ENCODE results near the gene BLOC1S6.
A peak's percentile ranks its signal among the peaks of the same experiment; 100 is the strongest.

Gene BLOC1S6

GRCh38 chr15:45583731-45584639, 3.2 kb upstream of the BLOC1S6 start:
- no peaks in the 10 kb centered on the region for H3K27me3 Mint-ChIP-seq

GRCh38 chr15:45585069-45585791, 1.9 kb upstream of the BLOC1S6 start:
- H3K36me3 Mint-ChIP-seq = peaks cover 2% of the 10 kb centered on the region
- peak overlapping the region; percentile 99 for H3K4me3 Mint-ChIP-seq
- H3K27me3 Mint-ChIP-seq = no peaks in the 10 kb centered on the region
- H3K9me3 Mint-ChIP-seq = no peaks in the 10 kb centered on the region
- peak overlapping the region; percentile 12 for H3K27ac Mint-ChIP-seq
- H3K4me1 Mint-ChIP-seq = peaks cover 44% of the 10 kb centered on the region

More at GRCh38 chr15:45583731-45584639, 3.2 kb upstream of the BLOC1S6 start:
- H3K9me3 Mint-ChIP-seq = no peaks in the 10 kb centered on the region
- H3K4me3 Mint-ChIP-seq = no peak overlapping the region
- H3K4me1 Mint-ChIP-seq = peaks cover 35% of the 10 kb centered on the region
- H3K36me3 Mint-ChIP-seq = no peaks in the 10 kb centered on the region
- peak overlapping the region; percentile 12 for H3K27ac Mint-ChIP-seq

- peak overlapping the region; percentile 99 for H3K4me3 Mint-ChIP-seq
- peaks cover 48% of the 10 kb centered on the region for H3K4me1 Mint-ChIP-seq
- peak overlapping the region; percentile 100 for H3K27ac Mint-ChIP-seq
- H3K27me3 Mint-ChIP-seq = no peaks in the 10 kb centered on the region
- peaks cover 2% of the 10 kb centered on the region for H3K36me3 Mint-ChIP-seq
- no peaks in the 10 kb centered on the region for H3K9me3 Mint-ChIP-seq
Observed at GRCh38 chr15:45586125-45586524, 1.1 kb upstream of the BLOC1S6 start.

- Mint-ChIP-seq H3K27ac (peak overlapping the region; percentile 100), H3K4me1 (peaks cover 52% of the 10 kb centered on the region), H3K4me3 (peak overlapping the region; percentile 99), H3K36me3 (peaks cover 2% of the 10 kb centered on the region), H3K27me3 (no peaks in the 10 kb centered on the region), H3K9me3 (no peaks in the 10 kb centered on the region)
Observed at GRCh38 chr15:45586601-45587094, 531 bp upstream of the BLOC1S6 start.

GRCh38 chr15:45587863-45588170, 638 bp downstream of the BLOC1S6 start:
- peak overlapping the region; percentile 100 for H3K27ac Mint-ChIP-seq
- H3K4me1 Mint-ChIP-seq = peaks cover 61% of the 10 kb centered on the region
- no peaks in the 10 kb centered on the region for H3K9me3 Mint-ChIP-seq
- H3K27me3 Mint-ChIP-seq = no peaks in the 10 kb centered on the region
- H3K36me3 Mint-ChIP-seq = peaks cover 2% of the 10 kb centered on the region
- H3K4me3 Mint-ChIP-seq = peak overlapping the region; percentile 99

- H3K27me3 Mint-ChIP-seq = no peaks in the 10 kb centered on the region
- peaks cover 60% of the 10 kb centered on the region for H3K4me1 Mint-ChIP-seq
- peak overlapping the region; percentile 99 for H3K4me3 Mint-ChIP-seq
- peak overlapping the region; percentile 100 for H3K27ac Mint-ChIP-seq
- H3K9me3 Mint-ChIP-seq = no peaks in the 10 kb centered on the region
- peaks cover 2% of the 10 kb centered on the region for H3K36me3 Mint-ChIP-seq
Observed at GRCh38 chr15:45588219-45588875, 1.2 kb downstream of the BLOC1S6 start.

DNA sequence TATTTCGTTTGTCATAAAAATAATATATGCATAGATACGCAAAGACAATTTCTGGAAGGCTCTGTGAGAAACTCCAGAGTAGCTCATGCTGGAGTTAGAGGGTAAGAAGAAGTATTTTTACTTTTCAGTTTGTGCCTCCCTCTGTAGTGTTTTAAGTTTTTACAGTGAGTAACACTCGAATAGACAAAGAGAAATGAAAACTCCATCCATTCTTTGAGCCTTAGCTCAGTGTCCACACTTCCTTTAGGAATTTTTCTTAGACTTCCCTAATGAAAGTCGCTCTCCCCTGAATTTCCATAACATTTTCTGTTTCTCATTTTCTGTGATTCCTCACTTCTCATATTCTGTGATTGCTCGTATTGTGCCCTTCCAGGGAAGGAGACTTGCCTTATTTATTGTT, 2.1 kb downstream of the BLOC1S6 start:
- H3K27me3 Mint-ChIP-seq = no peaks in the 10 kb centered on the region
- no peak overlapping the region for H3K27ac Mint-ChIP-seq
- H3K4me3 Mint-ChIP-seq = peak overlapping the region; percentile 99
- peaks cover 60% of the 10 kb centered on the region for H3K4me1 Mint-ChIP-seq
- H3K36me3 Mint-ChIP-seq = peaks cover 3% of the 10 kb centered on the region
- no peaks in the 10 kb centered on the region for H3K9me3 Mint-ChIP-seq

DNA sequence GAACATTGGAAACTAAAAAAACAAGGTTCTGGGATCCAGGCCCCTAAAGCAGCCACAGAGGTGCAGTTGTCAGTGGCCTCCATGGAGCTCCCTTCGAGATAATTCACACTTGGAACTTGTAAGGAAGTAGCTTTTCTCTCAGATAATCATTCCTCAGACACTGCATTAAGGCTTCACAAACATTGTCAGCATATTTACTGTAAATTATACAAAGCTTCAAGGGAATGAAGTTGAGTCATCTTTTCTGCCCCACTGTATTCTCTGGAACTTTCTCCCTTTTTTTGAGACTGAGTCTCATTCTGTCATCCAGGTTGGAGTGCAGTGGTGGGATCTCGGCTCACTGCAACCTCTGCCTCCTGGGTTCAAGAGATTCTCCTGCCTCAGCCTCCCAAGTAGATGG, 7.1 kb downstream of the BLOC1S6 start:
- Mint-ChIP-seq H3K27me3 (no peaks in the 10 kb centered on the region), H3K27ac (no peak overlapping the region), H3K4me3 (no peak overlapping the region), H3K9me3 (no peaks in the 10 kb centered on the region), H3K36me3 (peaks cover 12% of the 10 kb centered on the region), H3K4me1 (peaks cover 33% of the 10 kb centered on the region)

DNA sequence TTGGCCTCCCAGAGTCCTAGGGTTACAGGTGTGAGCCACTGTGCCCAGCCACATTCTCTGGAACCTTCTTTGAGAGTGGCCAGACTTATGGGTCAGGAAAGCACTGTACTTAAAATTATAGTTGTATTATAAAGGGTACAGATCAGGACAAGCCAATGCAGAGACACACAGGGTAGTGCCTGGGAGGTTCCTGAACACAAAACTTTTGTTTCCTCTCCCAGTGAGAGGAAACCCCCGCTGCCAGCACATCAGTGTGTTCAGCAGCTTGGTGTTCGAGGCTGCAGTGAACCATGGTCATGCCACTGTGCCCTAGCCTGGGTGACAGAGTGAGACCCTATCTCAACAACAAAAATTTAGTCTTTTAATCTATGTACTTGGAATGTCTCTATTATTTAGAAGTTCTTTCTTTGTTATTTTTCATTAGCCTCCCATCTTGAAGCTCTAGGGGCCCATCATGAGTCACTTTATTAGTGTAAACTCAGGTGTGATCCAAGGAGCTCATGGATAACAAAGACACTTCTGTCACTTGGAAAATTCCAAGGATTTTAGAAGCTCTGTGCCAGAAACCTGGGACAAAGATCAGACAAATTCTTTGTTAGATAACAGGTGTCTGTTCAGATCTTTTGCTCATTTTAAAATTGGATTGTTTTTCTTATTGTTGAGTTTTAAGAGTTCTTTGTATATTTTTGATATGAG, 7.8 kb downstream of the BLOC1S6 start:
- Mint-ChIP-seq H3K4me3 (no peak overlapping the region), H3K36me3 (peaks cover 10% of the 10 kb centered on the region), H3K27ac (no peak overlapping the region), H3K4me1 (peaks cover 29% of the 10 kb centered on the region), H3K27me3 (no peaks in the 10 kb centered on the region), H3K9me3 (no peaks in the 10 kb centered on the region)

GRCh38 chr15:45603881-45604280, 16.7 kb downstream of the BLOC1S6 start:
- Mint-ChIP-seq H3K9me3 (no peaks in the 10 kb centered on the region), H3K27ac (peak overlapping the region; percentile 51), H3K27me3 (no peaks in the 10 kb centered on the region), H3K4me1 (peaks cover 12% of the 10 kb centered on the region), H3K4me3 (no peak overlapping the region), H3K36me3 (peaks cover 1% of the 10 kb centered on the region)

DNA sequence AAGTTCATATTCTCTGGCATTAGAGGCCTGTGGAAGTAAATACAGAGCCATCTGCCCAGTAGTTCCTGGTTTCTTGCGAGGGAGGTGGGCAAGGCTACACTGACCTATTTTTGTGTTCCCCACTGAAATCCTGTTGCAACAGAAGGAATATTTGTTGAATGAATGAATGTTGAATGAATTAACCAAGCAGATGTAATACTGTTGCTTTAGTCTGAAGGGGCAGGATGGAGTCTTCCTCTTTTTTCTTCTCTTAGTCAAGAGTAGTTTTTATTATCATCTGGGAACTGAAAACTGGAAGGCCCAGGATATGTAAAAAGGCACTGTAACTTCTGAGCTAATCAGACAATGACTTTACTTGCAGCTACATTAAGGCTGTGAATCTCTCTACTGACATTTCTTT, 17.1 kb downstream of the BLOC1S6 start:
- H3K9me3 Mint-ChIP-seq = no peaks in the 10 kb centered on the region
- H3K27ac Mint-ChIP-seq = peak overlapping the region; percentile 19
- H3K4me3 Mint-ChIP-seq = no peak overlapping the region
- peaks cover 1% of the 10 kb centered on the region for H3K36me3 Mint-ChIP-seq
- peaks cover 12% of the 10 kb centered on the region for H3K4me1 Mint-ChIP-seq
- no peaks in the 10 kb centered on the region for H3K27me3 Mint-ChIP-seq

GRCh38 chr15:45606413-45606812, 19.2 kb downstream of the BLOC1S6 start:
- no peaks in the 10 kb centered on the region for H3K27me3 Mint-ChIP-seq
- peaks cover 1% of the 10 kb centered on the region for H3K36me3 Mint-ChIP-seq
- H3K4me3 Mint-ChIP-seq = no peak overlapping the region
- no peaks in the 10 kb centered on the region for H3K9me3 Mint-ChIP-seq
- H3K27ac Mint-ChIP-seq = no peak overlapping the region
- H3K4me1 Mint-ChIP-seq = peaks cover 7% of the 10 kb centered on the region

- Mint-ChIP-seq H3K36me3 (peaks cover 1% of the 10 kb centered on the region), H3K4me1 (peaks cover 3% of the 10 kb centered on the region), H3K4me3 (no peak overlapping the region), H3K9me3 (no peaks in the 10 kb centered on the region), H3K27me3 (no peaks in the 10 kb centered on the region), H3K27ac (no peak overlapping the region)
Observed at GRCh38 chr15:45606841-45607240, 19.7 kb downstream of the BLOC1S6 start.

DNA sequence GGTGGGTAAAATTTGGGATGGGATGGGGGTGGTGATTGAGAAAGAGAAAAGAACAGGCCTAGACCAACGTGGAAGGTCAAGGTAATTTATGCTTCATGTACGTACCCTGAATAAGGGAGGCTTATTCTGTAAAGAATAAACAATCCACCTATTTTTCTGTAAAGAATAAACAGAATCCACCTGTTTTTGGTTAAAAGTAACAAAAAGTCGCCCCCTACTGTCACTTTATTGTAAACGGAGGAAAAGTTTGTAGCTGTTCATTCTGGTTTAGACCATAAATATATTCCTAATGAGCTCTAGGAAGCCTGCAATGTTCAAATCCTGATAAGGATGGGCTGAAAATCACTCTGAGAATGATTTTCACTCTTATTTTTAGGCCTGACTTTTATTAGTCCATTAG, 24.1 kb downstream of the BLOC1S6 start:
- no peak overlapping the region for H3K27ac Mint-ChIP-seq

DNA sequence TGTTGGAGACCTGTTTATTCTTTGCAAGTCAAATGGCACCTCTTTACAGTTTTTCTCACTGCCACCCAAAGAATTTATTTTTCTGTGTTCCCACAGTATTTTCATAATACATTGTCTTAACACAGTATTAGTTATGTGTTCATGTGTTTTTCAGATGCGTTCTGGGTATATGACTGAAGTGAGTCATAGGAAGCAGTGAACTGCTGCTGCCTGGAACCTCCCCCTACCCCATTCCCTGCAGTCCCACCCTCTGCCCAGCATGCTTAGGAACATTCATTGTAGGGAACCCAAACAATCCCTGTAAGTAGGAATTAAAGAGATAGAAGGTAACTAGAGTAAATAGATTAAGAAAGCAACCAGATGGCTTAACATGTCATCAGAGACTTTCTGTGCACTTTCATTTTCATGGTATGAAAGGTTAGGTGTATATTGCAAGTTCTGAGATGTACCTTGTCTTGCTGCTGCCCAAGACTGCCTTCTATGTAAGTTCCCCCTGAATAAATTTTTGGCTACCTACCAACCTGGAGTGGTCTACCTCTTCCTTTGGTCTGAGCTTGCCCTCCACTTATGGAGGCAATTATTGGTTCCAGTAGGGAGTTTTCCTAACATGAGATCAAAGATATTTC, 25.7 kb downstream of the BLOC1S6 start:
- Mint-ChIP-seq H3K4me3 (no peak overlapping the region), H3K36me3 (no peaks in the 10 kb centered on the region), H3K4me1 (no peaks in the 10 kb centered on the region)

More for the DNA sequence above, 24.1 kb downstream of the BLOC1S6 start:
- H3K27me3 Mint-ChIP-seq = no peaks in the 10 kb centered on the region
- no peaks in the 10 kb centered on the region for H3K36me3 Mint-ChIP-seq
- H3K4me3 Mint-ChIP-seq = no peak overlapping the region
- no peaks in the 10 kb centered on the region for H3K9me3 Mint-ChIP-seq
- H3K4me1 Mint-ChIP-seq = no peaks in the 10 kb centered on the region

More for the DNA sequence above, 25.7 kb downstream of the BLOC1S6 start:
- no peak overlapping the region for H3K27ac Mint-ChIP-seq
- H3K27me3 Mint-ChIP-seq = no peaks in the 10 kb centered on the region
- no peaks in the 10 kb centered on the region for H3K9me3 Mint-ChIP-seq
